Hematopoietic multipotent progenitor cell (in vitro differentiated cells): ENCODE results near the gene RNF223. TPM values are rescaled to one million over a fixed set of nuclear protein-coding genes. Genes with fewer than 3 reads are reported as not detected.
A peak's percentile ranks its signal among the peaks of the same experiment; 100 is the strongest.
"Not testable (repeated sequence)": the region's sequence is repeated elsewhere in the genome, so short reads cannot be mapped to it uniquely, and the experiment has no call there.

Experiments
- DNase-seq, 3 donors: peaks; one replicate each; pipeline ENCODE4 v3.0.0-alpha.2; 2011 to 2015; ENCODE audit warnings: low read depth in 2 of 3, low spot score in 2 of 3
- total RNA-seq: library from RNA; depleted of rRNA; stranded (reverse); fragments of >200 nt; gene quantifications from one replicate; pipeline ENCODE4 v1.2.3, GENCODE V29; 2012

RNF223 gene
- total RNA-seq, 1 donor: not detected

- no peak for DNase-seq
Observed at GRCh38 chr1:1074631-1075147, 583 bp upstream of the RNF223 start.

DNA sequence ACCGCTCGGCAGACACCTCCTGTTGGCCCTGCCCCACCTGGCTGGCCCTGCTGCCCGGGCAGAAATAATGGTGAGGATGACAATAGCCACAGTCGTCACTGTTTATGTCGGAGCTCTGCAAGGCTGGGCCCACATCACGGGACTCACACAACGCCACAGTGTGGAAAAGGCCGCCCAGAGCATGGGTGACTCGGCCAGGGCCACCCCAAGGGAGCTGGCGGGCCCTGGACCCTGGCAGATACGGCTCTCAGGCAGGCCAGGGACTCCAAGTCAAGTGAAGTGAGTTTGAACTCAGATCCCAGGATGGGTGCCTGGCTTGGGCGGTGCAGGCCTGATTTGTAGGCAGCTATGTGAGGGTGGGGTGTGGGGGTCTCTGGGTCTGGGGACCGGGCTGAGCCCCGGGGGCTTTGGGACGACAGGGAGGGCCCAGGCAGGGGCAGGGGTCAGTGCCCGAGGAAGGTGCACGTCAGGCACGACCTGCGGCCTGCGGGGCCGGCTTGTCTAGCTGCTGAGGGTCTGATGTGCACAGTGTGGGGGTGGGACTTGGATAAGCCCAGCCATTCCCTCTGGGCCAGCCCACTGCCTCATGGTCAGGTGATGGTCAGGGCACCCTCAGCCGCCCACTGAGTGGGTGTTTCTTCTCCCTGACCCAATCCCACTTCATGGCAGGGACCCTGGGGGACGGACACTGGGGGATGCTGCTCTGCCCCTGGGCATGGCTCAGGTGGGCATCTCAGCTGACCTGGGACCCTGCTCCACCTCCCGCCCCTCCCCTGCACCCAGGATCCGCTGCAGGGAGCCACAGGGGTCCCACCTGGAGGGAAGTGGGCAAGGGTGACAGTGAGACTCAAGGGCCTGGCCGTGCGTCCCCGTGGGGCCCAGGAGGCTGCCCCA lies 1.0 kb downstream of the RNF223 start:
- DNase-seq: no peak

GRCh38 chr1:1072299-1072848 lies 1.7 kb downstream of the RNF223 start:
- DNase-seq: no peak

DNA sequence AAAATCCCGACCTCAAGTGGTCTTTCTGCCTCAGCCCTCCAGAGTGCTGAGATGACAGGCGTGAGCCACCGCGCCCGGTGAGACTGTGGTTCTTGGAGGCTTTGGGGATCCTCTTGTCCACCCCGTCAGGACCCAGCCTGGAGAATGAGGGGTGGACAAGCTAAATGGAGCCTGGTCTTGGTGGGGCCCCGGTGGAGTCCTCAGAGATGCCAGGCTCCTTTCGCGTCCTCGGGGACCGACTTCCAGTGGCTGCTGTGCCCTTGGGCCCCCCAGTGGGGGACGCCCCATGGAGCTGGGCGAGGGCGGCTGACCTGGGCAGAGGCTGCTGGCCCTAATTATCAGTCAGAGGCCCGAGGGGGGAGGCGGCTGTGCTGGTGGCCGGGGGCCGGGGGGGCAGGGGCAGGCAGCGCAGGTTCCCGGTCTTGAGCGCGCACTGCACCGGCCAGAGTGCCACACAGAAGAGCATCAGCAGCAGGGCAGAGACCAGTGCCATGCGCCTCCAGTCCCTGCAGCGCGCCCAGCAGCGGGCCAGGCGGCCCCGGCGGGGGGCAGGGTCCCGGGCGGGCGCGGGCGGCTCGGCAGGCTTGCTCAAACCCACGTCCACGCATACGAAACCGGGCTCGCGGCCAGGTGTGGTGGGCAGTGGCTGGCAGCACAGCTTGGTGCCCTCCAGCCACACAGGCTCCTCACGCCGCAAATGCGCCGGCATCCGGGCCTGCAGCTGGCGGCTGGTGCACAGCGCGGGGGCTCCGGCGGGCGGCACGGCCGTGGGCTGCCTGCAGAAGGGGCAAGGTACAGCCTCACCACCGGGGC lies 2.4 kb downstream of the RNF223 start:
- no peak for DNase-seq

DNA sequence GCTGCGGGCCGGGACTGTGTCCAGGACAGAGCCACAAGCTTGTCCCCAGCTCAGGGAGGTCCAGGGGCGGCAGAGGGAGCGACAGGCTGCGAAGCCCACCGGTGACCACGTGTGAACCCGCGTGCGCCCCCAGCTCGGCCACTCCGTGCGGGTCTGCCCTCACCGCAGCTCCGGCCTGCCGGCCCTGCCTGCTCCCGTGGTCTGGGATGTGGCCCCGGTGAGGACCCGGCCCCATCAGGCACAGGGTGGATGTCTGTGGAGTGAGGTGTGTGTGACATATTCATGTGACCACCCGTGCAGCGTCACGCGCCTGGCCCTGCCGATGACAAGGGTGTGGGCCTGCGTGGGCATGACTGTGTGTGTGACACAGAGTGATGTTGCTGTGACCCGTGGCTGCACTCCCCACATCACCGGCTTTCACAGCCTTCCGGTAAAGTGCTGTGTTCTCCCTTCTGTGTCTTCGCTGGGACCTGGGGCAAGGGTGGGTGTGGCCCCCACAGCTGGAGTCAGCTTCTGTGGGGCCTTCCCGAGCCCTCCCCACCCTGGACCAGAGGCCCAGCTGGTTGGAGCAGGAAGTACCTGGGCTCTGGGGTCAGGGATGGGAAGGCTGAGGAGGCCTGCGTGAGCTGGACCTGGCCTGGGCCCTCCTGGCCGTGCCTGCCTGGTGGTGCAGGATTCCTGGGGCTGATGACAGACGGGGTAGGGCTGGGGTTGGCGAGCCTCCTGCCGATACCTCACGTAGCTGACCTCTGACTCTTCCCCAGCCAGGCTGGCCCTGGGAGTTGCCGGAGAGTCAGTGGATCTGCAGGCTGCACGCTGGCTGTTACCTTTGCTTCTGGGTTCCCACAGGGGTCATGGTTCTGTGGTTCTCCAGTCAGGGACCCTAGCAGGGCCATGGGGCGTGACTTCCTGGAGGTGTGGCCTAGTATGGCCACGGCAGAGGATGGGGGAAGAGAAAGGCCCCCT lies 4.1 kb downstream of the RNF223 start:
- no peak for DNase-seq

DNA sequence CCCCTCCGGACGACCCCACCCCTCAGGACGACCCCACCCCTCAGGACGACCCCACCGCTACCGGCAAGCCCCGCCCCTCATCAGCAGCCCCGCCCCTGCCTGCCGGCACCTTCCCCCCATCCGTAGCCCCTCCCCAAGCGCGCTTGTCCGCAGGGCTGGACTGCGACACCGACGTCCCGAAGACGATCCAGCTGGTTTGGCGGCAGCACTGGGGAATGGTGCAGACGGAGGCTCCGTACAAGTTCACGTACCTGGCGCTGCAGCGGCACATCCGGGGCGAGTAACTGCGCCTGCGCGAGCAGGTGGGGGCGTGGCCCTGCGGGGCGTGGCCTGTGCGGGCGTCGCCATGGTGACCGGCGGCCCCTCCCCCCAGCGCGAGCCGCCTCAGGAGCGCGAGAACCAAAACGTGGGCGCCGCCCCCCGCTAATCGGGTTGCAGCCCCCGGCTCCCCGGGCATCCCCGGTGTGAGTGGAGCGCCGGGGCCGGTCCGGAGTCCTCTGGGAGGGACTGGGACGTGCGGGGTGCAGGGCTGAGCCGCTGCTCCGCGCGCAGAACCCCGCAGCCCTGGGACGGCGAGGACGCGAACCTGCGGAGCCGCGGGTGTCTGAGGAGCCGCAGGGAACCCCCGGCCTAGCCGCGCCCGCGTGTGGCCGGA lies 4.9 kb downstream of the RNF223 start:
- peak; percentile 73 to 95 (median 74) for DNase-seq

DNA sequence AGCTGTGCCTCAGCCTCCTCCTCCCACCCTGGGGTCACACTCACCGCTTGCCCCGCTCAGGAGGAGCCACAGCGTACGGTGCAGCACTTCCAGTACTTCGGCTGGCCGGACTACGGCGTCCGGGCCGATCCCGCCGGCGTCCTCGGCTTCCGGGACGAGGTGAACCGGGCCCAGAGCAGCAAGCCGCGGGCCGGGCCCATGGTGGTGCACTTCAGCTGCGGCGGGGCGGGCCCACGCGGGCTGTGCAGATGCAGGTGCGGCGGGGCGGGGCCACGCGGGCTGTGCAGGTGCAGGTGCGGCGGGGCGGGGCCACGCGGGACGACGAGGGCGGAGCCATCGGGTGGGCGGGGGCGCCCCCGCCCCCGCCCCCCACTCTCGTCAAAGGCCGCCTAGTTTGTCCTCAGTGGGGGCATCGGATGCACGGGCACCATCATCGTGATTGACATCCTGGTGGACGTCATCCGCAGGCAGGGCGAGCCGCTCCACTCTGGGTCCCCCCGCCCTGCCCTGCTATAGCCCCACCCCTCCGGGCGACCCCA lies 5.5 kb downstream of the RNF223 start:
- DNase-seq: peak; percentile 31 to 49 (median 39)

DNA sequence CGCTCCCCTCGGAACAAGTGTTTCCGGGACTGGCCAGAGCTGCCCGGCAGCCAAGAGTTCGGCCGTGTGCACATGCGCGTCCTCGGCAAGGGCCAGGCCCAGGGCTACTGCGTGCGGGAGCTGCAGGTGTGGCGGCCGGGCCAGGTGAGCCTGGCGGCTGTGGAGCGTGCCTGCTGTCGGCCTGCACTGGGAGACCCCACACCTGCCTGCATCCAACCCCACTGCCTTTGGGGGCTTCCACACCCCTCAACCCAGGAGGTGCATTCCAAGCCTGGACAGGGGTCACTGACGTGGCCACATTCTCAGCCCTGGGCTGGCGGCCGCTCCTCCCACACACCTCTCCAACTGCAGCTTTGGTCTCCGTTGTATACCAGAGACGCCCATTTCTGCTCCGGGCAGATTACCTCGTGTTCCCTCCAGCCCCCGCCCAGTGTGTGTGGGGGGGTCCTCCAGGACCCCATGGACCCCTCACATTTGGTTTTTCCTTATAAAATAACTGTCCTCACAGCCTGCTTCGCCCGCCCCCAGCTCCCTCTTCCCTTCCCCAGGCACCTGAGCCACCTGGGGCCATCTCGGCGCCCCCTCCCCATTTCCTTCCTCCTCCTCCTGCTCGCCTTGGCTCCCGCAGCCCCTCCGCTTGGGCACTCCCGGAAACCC lies 6.1 kb downstream of the RNF223 start:
- DNase-seq: no peak

- no peak for DNase-seq
Observed at GRCh38 chr1:1067284-1067859, 6.7 kb downstream of the RNF223 start.

DNA sequence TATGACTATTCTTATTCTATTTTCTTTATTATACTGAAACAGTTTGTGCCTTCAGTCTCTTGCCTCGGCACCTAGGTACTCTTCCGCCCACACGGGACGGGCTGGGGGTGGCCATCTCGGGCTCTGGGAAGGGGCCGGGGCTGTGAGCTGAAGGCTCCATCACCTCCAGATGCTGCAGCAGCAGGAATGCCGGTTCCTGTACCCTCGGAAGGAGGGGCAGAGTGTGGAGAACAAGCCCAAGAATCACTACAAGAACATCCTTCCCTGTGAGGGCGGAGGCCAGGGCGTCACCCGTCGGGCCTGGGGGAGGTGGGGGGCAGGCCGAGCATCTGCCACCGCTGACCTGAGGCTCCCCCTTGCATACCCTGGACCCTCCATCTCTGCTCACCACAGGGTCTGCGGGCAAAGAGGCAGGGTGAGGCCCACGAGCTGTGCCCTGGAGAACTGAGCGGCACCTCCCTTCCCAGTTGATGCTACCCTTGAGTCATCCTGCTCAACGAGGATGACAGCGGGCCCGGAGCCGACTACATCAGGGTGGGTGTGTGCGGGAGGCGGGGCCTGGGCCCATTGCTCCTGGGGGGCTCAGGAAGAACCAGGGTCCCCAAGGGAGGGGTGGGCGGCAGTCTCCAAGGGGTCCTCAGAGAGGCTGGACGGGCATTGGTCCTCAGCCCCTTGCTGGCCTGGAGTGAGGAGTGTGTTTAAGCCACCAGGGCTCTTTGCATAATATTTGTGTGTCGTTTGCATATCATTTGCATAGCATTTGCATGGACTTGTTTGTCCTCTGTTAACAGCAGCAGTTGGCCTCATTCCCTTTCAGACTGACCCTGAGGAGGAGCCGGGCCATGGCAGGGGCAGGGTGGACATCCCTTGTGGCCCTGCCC lies 7.5 kb downstream of the RNF223 start:
- no peak for DNase-seq

DNA sequence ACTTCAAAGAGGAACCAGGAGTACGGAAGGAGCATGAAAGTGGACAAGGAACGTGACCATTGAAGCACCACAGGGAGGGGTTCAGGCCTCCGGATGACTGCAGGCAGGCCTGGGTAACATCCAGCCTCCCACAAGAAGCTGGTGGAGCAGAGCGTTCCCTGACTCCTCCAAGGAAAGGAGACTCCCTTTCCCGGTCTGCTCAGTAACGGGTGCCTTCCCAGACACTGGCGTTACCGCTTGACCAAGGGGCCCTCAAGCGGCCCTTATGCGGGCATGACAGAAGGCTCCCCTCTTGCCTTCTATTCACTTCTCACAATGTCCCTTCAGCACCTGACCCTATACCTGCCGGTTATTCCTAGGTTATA lies 8.2 kb downstream of the RNF223 start:
- not testable (repeated sequence) for DNase-seq

- DNase-seq: no peak
Observed at GRCh38 chr1:1065265-1065939, 8.7 kb downstream of the RNF223 start.

GRCh38 chr1:1063945-1064831 lies 9.9 kb downstream of the RNF223 start:
- DNase-seq: peak; percentile 58 to 98 (median 95)

- DNase-seq: peak in 1 of 3 donors; percentile 35
Observed at GRCh38 chr1:1063261-1063944, 10.7 kb downstream of the RNF223 start.
